HFFc6 (cell line): ENCODE measurements around the gene GNGT1. TPM values are rescaled to one million over a fixed set of nuclear protein-coding genes. Genes with fewer than 3 reads are reported as not detected.

Experiments
- DNase-seq: peaks from one replicate; pipeline ENCODE4 v3.0.0-alpha.2; 2018
- H3K27ac Mint-ChIP-seq: 2 replicates; pipeline ENCODE4 v1.8.0; 2020; ENCODE audit warnings: mild to moderate bottlenecking, mixed read lengths
- H3K27me3 Mint-ChIP-seq: 2 replicates; pipeline ENCODE4 v1.8.0; 2021; ENCODE audit warnings: mild to moderate bottlenecking, moderate library complexity, mixed read lengths; ENCODE audit not compliant: insufficient read depth
- H3K36me3 Mint-ChIP-seq: 2 replicates; pipeline ENCODE4 v1.8.0; 2021; ENCODE audit warnings: low read depth, mixed read lengths
- H3K4me1 Mint-ChIP-seq: 2 replicates; pipeline ENCODE4 v1.8.0; 2020; ENCODE audit warnings: low read depth, mixed read lengths
- H3K4me3 Mint-ChIP-seq: 2 replicates; pipeline ENCODE4 v1.8.0; 2020; ENCODE audit warnings: mild to moderate bottlenecking, moderate library complexity, mixed read lengths
- H3K9me3 Mint-ChIP-seq: 2 replicates; pipeline ENCODE4 v1.8.0; 2020; ENCODE audit warnings: mild to moderate bottlenecking, mixed read lengths
- total RNA-seq, 6 experiments: library from RNA; stranded (reverse); fragmentation: NEBNext Ultra II Directional; extraction: Animal tissue kit (Norgen Biotek cat#: 25700); gene quantifications; 2 replicates in 1 of 6; 3 replicates in 5 of 6; pipeline ENCODE4 v1.2.3, GENCODE V29; 2021
- TF ChIP-seq, protein P1 (sequence below): fragments of 200-600 bp; sonication (generic); IDR thresholded peaks from 2 replicates; pipeline ENCODE4 v1.5.0; 2021; ENCODE audit warnings: antibody characterized with exemption, mild to moderate bottlenecking

Gene GNGT1
- total RNA-seq, 6 experiments from 2014 or later, result not detected

DNA sequence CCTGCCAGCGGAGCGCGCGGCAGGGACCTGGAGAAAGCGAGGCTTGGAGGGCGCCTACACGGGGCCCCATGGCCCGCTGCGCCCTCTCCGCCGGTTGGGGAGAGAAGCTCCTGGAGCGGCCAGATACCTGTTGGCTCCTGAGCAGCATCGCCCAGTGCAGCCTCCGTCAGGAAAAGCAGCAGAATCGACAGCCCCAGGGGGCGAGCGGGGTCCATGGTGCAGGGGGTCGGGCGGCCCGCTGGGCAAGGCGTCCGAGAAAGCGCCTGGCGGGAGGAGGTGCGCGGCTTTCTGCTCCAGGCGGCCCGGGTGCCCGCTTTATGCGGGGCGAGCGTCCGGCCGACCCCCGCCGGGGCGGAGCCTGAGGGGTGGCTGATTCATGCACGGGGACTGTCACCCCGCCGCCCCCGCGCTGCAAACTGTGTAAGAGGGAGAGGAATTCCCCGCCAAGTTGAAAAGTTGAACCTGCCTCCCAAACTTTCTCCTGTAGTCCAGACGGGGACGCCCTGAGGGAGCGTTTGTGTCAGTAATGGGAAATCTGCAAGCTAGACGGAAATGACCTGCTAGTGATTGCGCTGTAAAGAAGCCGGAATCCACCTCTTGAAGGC is 15.8 kb upstream of the GNGT1 start, which contains the start of gene TFPI2:
Gene TFPI2, minus strand, starts transcription at position 290 of the 605 bp plus-strand sequence. Its CDS starts 75 bp downstream, at position 215.
- peaks cover 7% of the 10 kb centered on the region for H3K27me3 Mint-ChIP-seq
- H3K9me3 Mint-ChIP-seq, result no peaks in the 10 kb centered on the region
- peak; percentile 23 for DNase-seq
- TF ChIP-seq, protein P1, sequence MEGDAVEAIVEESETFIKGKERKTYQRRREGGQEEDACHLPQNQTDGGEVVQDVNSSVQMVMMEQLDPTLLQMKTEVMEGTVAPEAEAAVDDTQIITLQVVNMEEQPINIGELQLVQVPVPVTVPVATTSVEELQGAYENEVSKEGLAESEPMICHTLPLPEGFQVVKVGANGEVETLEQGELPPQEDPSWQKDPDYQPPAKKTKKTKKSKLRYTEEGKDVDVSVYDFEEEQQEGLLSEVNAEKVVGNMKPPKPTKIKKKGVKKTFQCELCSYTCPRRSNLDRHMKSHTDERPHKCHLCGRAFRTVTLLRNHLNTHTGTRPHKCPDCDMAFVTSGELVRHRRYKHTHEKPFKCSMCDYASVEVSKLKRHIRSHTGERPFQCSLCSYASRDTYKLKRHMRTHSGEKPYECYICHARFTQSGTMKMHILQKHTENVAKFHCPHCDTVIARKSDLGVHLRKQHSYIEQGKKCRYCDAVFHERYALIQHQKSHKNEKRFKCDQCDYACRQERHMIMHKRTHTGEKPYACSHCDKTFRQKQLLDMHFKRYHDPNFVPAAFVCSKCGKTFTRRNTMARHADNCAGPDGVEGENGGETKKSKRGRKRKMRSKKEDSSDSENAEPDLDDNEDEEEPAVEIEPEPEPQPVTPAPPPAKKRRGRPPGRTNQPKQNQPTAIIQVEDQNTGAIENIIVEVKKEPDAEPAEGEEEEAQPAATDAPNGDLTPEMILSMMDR, result no peak
- H3K4me3 Mint-ChIP-seq, result peak within 1 kb of the TSS; percentile 93
- no peaks in the 10 kb centered on the region for H3K36me3 Mint-ChIP-seq
- peaks cover 50% of the 10 kb centered on the region for H3K4me1 Mint-ChIP-seq
- peak within 1 kb of the TSS; percentile 68 for H3K27ac Mint-ChIP-seq

DNA sequence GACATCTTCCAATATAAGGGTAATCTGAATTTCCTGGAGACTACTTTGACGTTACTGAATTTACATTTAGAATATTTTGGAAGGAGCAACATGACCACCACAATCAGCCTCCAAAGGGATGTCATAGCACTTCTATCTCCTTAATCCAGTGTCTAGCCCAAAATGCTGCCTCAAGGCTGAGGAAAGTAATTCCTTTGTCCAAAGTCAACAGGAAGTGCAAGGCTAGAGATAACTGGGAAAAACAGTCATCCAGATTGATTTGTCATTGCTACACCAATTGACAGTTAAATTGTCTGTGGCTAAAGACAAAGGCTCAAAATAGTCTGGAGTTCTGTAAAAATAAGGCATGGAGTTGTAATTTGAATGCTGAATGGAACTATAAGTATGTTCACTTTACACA is 11.9 kb upstream of the GNGT1 start:
- DNase-seq, result no peak
- H3K4me3 Mint-ChIP-seq, result no peak overlapping the region
- TF ChIP-seq, protein P1, result no peak
- H3K9me3 Mint-ChIP-seq, result no peaks in the 10 kb centered on the region
- H3K27ac Mint-ChIP-seq, result no peak overlapping the region
- no peaks in the 10 kb centered on the region for H3K36me3 Mint-ChIP-seq
- peaks cover 33% of the 10 kb centered on the region for H3K4me1 Mint-ChIP-seq
- H3K27me3 Mint-ChIP-seq, result peaks cover 11% of the 10 kb centered on the region

DNA sequence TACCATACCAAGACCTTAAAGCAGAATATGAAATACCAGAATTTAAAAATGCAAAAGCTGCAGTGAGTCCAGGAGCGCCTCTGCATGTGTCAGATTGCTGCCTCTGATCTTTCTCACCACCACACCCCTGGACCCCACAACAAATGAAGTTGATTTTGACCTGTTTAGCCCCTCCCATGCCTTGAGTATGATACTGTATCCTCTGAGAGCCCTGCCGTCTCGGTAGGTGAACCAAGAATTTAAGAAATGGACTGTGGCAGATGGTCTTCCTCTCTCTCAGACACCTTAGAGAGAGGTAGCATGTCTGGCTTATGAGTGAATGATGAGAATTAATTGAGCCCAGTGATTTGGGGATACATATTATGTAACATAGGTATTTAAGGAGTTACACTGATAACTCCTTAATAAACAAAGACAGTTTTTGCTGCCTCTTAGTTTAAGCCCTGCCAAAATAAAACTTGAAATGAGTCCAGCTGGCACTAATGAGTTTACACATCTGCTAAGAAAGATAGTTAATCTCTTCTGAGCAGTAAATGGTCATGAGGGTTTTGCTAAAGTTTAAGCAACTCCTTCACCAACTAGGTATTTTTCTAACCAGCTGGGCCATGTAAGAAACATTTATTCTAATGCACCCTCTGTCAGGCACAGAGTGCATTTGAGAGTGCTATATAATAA is 11.3 kb upstream of the GNGT1 start:
- no peak overlapping the region for H3K27ac Mint-ChIP-seq
- TF ChIP-seq, protein P1, result no peak
- no peaks in the 10 kb centered on the region for H3K36me3 Mint-ChIP-seq
- peaks cover 26% of the 10 kb centered on the region for H3K4me1 Mint-ChIP-seq
- H3K27me3 Mint-ChIP-seq, result peaks cover 11% of the 10 kb centered on the region
- no peak overlapping the region for H3K4me3 Mint-ChIP-seq
- DNase-seq, result no peak
- H3K9me3 Mint-ChIP-seq, result no peaks in the 10 kb centered on the region

DNA sequence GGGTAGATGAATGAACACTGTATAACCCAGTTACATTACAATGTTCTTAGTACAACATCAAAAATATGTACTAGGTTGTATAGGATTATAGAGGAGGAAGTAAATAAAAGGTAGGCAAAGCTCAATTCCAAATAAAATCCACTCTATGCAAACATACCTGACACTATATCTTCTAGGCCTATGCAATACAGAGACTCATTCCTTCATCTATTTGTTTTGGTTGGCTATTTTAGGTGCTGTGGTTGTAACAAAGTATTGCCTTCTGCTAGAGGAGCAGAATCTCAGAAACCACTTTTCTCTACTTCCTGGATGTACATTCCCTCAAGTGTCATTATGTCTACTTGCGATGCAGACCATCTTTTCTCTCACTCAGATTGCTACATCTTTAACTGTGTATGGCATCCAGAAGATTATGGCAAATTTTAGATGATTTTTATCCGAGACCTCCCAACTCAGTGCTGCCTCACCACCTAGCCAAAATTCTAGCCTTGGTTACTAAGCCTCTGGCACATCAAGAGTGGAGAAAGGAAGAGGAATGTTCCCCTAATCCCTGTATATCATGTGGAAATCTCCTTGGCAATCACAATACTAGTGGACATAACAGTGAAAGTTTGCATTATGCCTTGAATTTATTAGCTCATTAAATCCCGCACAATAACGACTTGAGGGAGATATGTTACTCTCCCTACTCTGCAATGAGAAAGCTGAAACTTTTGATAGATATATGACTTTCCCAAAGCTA is 10.3 kb upstream of the GNGT1 start:
- Mint-ChIP-seq H3K9me3 (no peaks in the 10 kb centered on the region), H3K36me3 (no peaks in the 10 kb centered on the region), H3K4me1 (peaks cover 19% of the 10 kb centered on the region), H3K27ac (no peak overlapping the region), H3K4me3 (no peak overlapping the region), H3K27me3 (peaks cover 7% of the 10 kb centered on the region)
- DNase-seq, result no peak
- TF ChIP-seq, protein P1, result no peak

DNA sequence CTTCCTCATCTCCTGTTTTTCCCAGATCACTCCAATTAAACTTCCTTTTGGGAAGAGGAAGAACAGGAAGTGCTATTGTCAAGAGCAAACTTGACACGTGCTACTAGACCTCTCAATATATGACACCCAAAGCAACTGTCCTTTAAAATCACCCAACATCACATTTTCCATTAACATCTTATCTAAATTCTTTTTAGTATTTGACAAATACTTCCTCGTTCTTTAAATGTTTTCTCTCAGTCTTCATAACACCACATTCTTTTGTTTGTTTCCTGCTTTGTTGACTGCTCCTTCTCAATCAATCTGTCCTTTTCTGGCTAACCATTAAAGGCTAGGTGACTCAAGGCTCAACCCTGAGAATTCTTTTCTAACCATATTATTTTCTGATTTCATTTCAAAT is 8.7 kb upstream of the GNGT1 start:
- DNase-seq, result no peak
- peaks cover 7% of the 10 kb centered on the region for H3K27me3 Mint-ChIP-seq
- TF ChIP-seq, protein P1, result no peak
- no peaks in the 10 kb centered on the region for H3K36me3 Mint-ChIP-seq
- H3K4me3 Mint-ChIP-seq, result no peak overlapping the region
- H3K9me3 Mint-ChIP-seq, result no peaks in the 10 kb centered on the region
- no peak overlapping the region for H3K27ac Mint-ChIP-seq
- H3K4me1 Mint-ChIP-seq, result peaks cover 14% of the 10 kb centered on the region
